Caco-2 (cell line): ENCODE measurements around the gene KRT6A. TPM values are rescaled to one million over a fixed set of nuclear protein-coding genes. Genes with fewer than 3 reads are reported as not detected.

Experiments
- BruUV-seq: library from RNA; stranded (reverse); fragments of 400-500 nt; replicated peaks from 2 replicates; lab custom pipeline; 2021; lab: Mats Ljungman, UMichigan
- CTCF ChIA-PET: fragments of 300-600 bp; sonication (Branson Sonifier 250); formaldehyde crosslinking; loops from one replicate; lab custom pipeline; 2022; ENCODE audit warnings: antibody characterized with exemption; lab: Charles Lee
- POLR2A ChIA-PET: fragments of 300-600 bp; sonication (Branson Sonifier 250); formaldehyde crosslinking; loops from one replicate; lab custom pipeline; 2022; ENCODE audit warnings: antibody characterized with exemption; lab: Charles Lee
- DNase-seq, 2 experiments: peaks; one replicate each; pipeline versions ENCODE4 v3.0.0 to v3.0.0-alpha.2; 2020 to 2022
- H3K27me3 ChIP-seq: replicated peaks from 2 replicates; pipeline ENCODE4 v1.6.0; 2011; ENCODE audit warnings: low read length; ENCODE audit not compliant: control insufficient read depth, insufficient read depth
- H3K36me3 ChIP-seq: 2 replicates; pipeline ENCODE4 v1.5.1; 2011; ENCODE audit warnings: low read length; ENCODE audit not compliant: control insufficient read depth, insufficient read depth
- H3K4me1 ChIP-seq: fragments of 250-450 bp; sonication (Bioruptor Pico); 2 replicates; pipeline ENCODE4 v1.5.1; 2020; ENCODE audit warnings: mild to moderate bottlenecking
- H3K4me3 ChIP-seq: 2 replicates; pipeline ENCODE4 v1.5.1; 2011; ENCODE audit warnings: low read depth, mild to moderate bottlenecking, control low read depth, low read length
- H3K9me3 ChIP-seq: fragments of 250-450 bp; sonication (Bioruptor Pico); 2 replicates; pipeline ENCODE4 v1.5.1; 2020; ENCODE audit warnings: mild to moderate bottlenecking, moderate library complexity
- H3K27ac Mint-ChIP-seq: one replicate; pipeline ENCODE4 v1.8.0; 2022; ENCODE audit warnings: mixed read lengths; ENCODE audit not compliant: unreplicated experiment
- H3K27me3 Mint-ChIP-seq: one replicate; pipeline ENCODE4 v1.8.0; 2022; ENCODE audit warnings: mixed read lengths; ENCODE audit not compliant: insufficient read depth, unreplicated experiment
- H3K36me3 Mint-ChIP-seq: one replicate; pipeline ENCODE4 v1.8.0; 2022; ENCODE audit warnings: mild to moderate bottlenecking, mixed read lengths; ENCODE audit not compliant: insufficient read depth, unreplicated experiment
- H3K4me1 Mint-ChIP-seq: one replicate; pipeline ENCODE4 v1.8.0; 2022; ENCODE audit warnings: low read depth, mixed read lengths; ENCODE audit not compliant: unreplicated experiment
- H3K4me3 Mint-ChIP-seq: one replicate; pipeline ENCODE4 v1.8.0; 2022; ENCODE audit warnings: mild to moderate bottlenecking, moderate library complexity, mixed read lengths; ENCODE audit not compliant: unreplicated experiment
- H3K9me3 Mint-ChIP-seq: one replicate; pipeline ENCODE4 v1.8.0; 2022; ENCODE audit warnings: mixed read lengths; ENCODE audit not compliant: unreplicated experiment
- intact Hi-C: fragments of 100-400 bp; cut with micrococcal nuclease; formaldehyde crosslinking; loops from one replicate; pipeline ENCODE4 v1.10.0; 2022; ENCODE audit not compliant: unreplicated experiment
- total RNA-seq: library from RNA; stranded (reverse); gene quantifications from 2 replicates; pipeline ENCODE4 v1.2.3, GENCODE V29; 2022
- TF ChIP-seq, protein P1 (sequence below), 2 experiments: fragments of 200-600 bp in 1 of 2; IDR thresholded peaks; 1 replicate in 1 of 2; 2 replicates in 1 of 2; pipeline versions ENCODE4 v1.5.1 to v1.8.0; 2011 to 2022; ENCODE audit warnings: antibody characterized with exemption in 1 of 2, control low read depth in 1 of 2, inconsistent platforms in 1 of 2, low read depth in 1 of 2, low read length in 1 of 2, mild to moderate bottlenecking in 1 of 2, moderate library complexity in 1 of 2; ENCODE audit not compliant: insufficient read depth in 1 of 2, severe bottlenecking in 1 of 2, unreplicated experiment in 1 of 2

KRT6A gene
- total RNA-seq, 1 experiment from 2014 or later = 0.14 TPM

GRCh38 chr12:52499806-52500560, 6.9 kb upstream of the KRT6A start:
- H3K4me3 Mint-ChIP-seq = no peak overlapping the region
- peaks cover 7% of the 10 kb centered on the region for H3K4me1 Mint-ChIP-seq
- POLR2A ChIA-PET = no interaction called here
- Histone ChIP-seq H3K4me1 (peaks cover 13% of the 10 kb centered on the region), H3K9me3 (no peaks in the 10 kb centered on the region), H3K4me3 (no peak overlapping the region), H3K36me3 (no peaks in the 10 kb centered on the region), H3K27me3 (no peaks in the 10 kb centered on the region)
- no TSS peak for BruUV-seq
- no peak overlapping the region for H3K27ac Mint-ChIP-seq
- H3K36me3 Mint-ChIP-seq = no peaks in the 10 kb centered on the region
- TF ChIP-seq, protein P1, sequence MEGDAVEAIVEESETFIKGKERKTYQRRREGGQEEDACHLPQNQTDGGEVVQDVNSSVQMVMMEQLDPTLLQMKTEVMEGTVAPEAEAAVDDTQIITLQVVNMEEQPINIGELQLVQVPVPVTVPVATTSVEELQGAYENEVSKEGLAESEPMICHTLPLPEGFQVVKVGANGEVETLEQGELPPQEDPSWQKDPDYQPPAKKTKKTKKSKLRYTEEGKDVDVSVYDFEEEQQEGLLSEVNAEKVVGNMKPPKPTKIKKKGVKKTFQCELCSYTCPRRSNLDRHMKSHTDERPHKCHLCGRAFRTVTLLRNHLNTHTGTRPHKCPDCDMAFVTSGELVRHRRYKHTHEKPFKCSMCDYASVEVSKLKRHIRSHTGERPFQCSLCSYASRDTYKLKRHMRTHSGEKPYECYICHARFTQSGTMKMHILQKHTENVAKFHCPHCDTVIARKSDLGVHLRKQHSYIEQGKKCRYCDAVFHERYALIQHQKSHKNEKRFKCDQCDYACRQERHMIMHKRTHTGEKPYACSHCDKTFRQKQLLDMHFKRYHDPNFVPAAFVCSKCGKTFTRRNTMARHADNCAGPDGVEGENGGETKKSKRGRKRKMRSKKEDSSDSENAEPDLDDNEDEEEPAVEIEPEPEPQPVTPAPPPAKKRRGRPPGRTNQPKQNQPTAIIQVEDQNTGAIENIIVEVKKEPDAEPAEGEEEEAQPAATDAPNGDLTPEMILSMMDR (IDR thresholded peaks at IDR 0.05; ENCODE audit: insufficient read depth in 1 of 2, low read depth in 1 of 2, low read length in 1 of 2, severe bottlenecking in 1 of 2, unreplicated experiment in 1 of 2) = no peak
- DNase-seq = no peak
- intact Hi-C loops = no loop called here
- peaks cover 6% of the 10 kb centered on the region for H3K9me3 Mint-ChIP-seq
- no peaks in the 10 kb centered on the region for H3K27me3 Mint-ChIP-seq
- CTCF ChIA-PET = no interaction called here

DNA sequence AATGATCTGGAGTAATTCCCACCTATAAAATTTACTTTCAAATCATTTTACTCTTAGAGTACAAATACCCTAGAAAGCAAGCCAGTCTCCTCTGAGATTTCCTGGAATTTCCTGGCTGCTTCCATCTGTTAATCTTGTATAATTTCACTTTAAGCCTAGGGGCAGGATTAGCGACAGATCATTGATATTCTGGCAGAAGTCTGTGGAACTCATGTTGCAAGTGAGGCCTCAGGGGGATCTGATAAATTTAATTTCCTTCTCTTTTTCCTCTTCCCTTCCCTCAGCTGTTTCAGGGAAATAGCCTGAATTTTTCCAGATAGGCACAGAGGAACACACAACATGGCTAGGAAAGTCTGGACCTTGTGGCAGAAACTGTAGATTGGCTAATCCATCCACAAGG, 5.9 kb upstream of the KRT6A start:
- intact Hi-C loops = no loop called here
- Histone ChIP-seq H3K36me3 (no peaks in the 10 kb centered on the region), H3K4me1 (peaks cover 18% of the 10 kb centered on the region), H3K27me3 (no peaks in the 10 kb centered on the region), H3K9me3 (no peaks in the 10 kb centered on the region), H3K4me3 (no peak overlapping the region)
- Mint-ChIP-seq H3K27me3 (no peaks in the 10 kb centered on the region), H3K9me3 (peaks cover 6% of the 10 kb centered on the region), H3K4me3 (no peak overlapping the region), H3K27ac (no peak overlapping the region), H3K4me1 (peaks cover 7% of the 10 kb centered on the region), H3K36me3 (no peaks in the 10 kb centered on the region)
- POLR2A ChIA-PET = no interaction called here
- DNase-seq = no peak
- no TSS peak for BruUV-seq
- TF ChIP-seq, protein P1 (IDR thresholded peaks at IDR 0.05; ENCODE audit: insufficient read depth in 1 of 2, low read depth in 1 of 2, low read length in 1 of 2, severe bottlenecking in 1 of 2, unreplicated experiment in 1 of 2) = no peak
- CTCF ChIA-PET = no interaction called here

- no TSS peak for BruUV-seq
- intact Hi-C loops = no loop called here
- H3K27ac Mint-ChIP-seq = no peak overlapping the region
- H3K4me1 Mint-ChIP-seq = peaks cover 7% of the 10 kb centered on the region
- ChIA-PET CTCF (no interaction called here), POLR2A (no interaction called here)
- no peaks in the 10 kb centered on the region for H3K27me3 Mint-ChIP-seq
- no peak overlapping the region for H3K4me3 ChIP-seq
- H3K27me3 ChIP-seq = no peaks in the 10 kb centered on the region
- H3K4me1 ChIP-seq = peaks cover 18% of the 10 kb centered on the region
- no peak for DNase-seq
- TF ChIP-seq, protein P1 (IDR thresholded peaks at IDR 0.05; ENCODE audit: insufficient read depth in 1 of 2, low read depth in 1 of 2, low read length in 1 of 2, severe bottlenecking in 1 of 2, unreplicated experiment in 1 of 2) = no peak
- H3K36me3 Mint-ChIP-seq = no peaks in the 10 kb centered on the region
- H3K36me3 ChIP-seq = no peaks in the 10 kb centered on the region
- no peak overlapping the region for H3K4me3 Mint-ChIP-seq
- H3K9me3 ChIP-seq = no peaks in the 10 kb centered on the region
- H3K9me3 Mint-ChIP-seq = peaks cover 6% of the 10 kb centered on the region
Observed at GRCh38 chr12:52497975-52498374, 4.9 kb upstream of the KRT6A start.
